Middle frontal gyrus (tissue), 1 donor: ENCODE data around the gene OSBPL7.

Source experiments
- DNase-seq: peaks from one replicate; pipeline ENCODE4 v3.0.0-alpha.2; 2015; ENCODE audit warnings: low spot score; ENCODE audit errors: extremely low spot score

The OSBPL7 gene, protein sequence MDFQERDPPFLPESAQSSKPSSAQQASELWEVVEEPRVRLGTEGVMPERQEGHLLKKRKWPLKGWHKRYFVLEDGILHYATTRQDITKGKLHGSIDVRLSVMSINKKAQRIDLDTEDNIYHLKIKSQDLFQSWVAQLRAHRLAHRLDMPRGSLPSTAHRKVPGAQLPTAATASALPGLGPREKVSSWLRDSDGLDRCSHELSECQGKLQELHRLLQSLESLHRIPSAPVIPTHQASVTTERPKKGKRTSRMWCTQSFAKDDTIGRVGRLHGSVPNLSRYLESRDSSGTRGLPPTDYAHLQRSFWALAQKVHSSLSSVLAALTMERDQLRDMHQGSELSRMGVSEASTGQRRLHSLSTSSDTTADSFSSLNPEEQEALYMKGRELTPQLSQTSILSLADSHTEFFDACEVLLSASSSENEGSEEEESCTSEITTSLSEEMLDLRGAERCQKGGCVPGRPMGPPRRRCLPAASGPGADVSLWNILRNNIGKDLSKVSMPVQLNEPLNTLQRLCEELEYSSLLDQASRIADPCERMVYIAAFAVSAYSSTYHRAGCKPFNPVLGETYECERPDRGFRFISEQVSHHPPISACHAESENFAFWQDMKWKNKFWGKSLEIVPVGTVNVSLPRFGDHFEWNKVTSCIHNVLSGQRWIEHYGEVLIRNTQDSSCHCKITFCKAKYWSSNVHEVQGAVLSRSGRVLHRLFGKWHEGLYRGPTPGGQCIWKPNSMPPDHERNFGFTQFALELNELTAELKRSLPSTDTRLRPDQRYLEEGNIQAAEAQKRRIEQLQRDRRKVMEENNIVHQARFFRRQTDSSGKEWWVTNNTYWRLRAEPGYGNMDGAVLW

DNA sequence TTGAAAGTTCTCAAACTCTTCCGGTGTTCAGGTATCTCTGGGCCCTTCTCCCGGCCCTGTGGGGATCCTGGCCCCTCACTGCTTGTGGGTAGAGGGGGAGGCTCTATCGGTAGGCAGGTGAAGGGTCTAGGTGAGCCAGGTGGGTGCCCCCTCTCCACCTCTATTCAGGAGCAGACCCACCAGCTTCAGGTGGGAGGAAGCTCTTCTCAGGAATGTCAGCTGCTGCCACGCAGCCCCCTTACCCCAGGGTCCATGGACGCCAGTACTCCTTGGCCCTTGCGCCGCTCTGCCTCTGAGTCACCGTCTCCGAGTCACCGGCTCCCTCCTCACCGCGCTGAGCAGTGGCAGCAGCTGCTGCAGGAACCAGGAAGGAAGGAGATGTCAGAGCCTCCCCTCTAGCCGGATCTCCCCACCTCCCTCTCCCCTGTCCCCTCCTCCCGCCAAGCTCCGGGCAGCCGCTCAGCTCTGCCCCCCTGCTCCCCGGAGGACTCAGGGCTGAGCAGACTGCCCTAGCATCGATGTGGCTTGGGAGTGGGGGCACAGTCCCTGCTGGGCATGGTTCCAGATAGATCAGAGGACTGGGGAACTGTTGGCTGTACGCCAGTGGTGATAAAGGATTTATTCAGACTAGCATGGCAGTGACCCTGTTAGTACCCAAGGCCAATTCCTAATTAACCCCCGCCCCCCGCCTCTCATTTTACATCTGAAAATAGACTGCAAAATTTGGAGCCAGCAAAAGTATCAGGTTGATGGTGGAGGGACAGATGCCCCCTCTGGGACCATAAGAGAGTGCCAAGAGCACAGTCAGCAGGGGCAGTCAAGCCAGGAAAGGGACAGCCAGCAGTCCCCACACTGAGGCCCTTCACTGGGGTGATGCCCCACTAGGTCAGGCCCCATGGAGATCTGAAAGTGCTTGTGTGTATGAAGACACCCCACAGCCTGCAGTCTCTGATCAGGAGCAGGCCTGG is at the start of gene OSBPL7:
Gene OSBPL7, minus strand, starts transcription at position 371 of the 968 bp plus-strand sequence. CDS start 1,516 bp downstream, outside the sequence.
- peak; percentile 33 for DNase-seq

DNA sequence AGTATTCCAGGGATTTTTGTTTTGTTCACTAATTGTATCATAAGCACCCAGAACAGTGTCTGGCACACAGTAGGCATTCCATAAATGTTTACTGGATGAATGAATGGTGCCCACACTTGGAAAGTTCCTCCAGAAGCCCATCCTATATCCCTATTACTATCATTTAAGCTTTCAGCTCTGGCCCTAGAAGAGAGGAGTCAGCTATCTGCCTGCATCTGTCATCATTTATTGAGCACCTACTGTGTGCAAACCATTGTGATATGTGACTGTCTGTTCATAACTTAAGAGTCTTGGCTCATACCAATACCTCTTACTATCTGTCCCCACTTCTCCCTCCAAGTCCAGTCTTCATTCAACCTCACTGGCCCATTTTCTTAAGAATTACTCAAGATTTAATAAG is 49.5 kb upstream of the OSBPL7 start:
- DNase-seq = no peak

DNA sequence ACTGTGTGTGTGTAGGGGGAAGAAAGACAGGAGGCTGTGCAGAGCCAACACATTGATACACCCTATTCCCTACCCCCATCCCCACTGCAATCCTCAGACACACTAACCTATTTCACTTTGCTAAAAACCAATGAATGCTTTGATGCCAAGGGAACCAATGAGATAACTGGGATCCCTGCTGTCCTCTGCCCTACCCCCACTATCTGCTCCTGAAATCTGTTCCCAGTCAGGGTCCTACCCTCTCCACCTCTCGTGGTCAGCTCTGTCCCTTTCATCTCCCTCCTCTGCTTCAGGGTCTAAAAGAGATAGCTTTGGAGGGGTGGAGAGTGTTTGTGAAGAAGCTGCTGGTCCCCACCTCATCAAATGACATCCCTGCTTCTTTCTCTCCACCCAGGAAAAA is 48.5 kb upstream of the OSBPL7 start:
- no peak for DNase-seq

DNA sequence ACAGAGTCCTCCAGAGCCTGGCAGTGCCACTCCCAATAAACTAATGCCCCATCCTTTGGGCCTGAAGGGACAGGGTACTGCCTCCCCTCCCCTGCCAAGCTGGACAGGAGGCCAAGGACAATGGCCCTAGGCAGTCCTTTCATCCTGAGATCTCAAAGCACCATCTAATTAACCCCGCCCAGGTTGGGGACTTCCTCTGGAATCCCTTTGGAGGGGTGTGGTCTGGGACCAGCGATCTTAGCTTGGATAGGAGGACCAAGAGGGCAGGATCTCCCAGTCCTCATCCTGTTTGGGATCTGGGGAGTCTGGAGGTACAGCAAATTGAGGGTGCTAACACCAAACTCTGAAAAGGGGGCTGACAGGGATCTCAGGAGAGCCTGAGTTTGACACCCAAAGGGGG is 47.5 kb upstream of the OSBPL7 start:
- no peak for DNase-seq

DNA sequence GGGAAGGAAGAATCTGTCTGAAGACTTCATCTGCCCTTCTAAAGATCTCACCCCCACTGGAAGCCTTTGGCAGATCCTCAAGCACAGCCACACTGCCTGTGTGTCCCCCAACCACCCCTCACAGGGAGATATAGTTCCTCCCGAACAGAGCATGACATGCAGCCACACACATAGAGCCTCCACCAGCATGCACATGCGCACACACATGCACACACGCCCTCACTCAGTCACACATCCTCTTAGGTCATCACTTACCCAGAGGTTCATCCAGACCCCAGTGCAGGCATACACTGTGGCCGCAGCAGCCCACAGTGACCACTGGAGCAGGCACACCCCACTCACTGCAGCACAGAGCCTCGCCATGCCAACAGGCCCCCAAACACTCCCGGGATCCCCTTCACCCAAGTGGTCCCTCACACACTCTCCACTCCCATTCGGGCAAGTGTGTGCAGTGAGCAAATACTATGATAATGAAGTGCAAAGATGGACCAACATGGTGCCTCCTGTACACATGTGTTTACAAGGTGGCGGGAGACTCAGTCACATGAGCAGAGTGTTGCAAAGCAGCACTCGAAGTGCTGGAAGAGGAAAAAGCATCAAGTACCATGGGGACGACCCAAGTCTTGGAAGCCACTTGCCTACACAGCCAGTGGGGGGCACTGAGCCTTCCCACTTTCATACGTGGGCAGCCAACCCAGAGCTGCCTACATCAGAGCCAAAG is 46.4 kb upstream of the OSBPL7 start:
- no peak for DNase-seq

DNA sequence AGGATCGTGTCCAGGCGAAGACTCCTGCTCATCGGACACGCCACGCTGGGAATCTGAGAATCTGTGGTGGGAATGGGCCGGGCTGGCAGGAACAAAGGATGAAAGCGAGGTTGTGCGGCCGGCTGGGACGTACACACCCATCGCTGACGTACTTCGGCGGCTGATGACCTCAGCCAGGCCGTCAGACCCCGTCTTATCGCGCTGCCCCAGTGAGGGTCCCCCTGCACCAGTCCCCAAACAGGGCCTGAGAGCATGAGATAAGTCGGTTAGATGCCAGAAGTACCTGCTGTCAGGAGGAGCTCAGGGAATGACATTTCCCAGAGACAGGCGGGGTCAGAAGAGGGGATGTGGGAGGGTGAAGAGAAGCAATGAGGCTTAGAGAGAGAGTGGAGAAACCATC is 45.3 kb upstream of the OSBPL7 start:
- DNase-seq = no peak

DNA sequence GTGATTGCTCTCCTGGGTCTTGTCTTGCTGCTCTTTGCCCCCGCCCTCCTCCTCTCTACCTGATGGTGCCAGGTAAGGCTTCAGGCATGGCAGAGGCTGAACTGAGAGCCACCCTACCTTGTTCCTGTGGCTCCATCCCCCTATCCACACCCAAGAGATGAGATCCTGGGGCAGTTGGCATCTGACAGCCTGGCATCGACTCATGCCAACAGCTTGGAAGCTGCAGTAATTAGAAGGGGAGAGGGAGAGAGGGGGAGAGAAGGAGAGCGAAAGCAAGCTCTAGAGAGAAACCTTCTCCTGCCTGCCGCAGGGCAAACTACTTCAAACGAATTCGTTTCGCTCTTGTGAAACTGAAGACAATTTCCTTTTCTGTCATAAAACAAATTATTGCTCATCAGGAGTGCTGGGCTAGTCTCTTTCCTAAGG is 43.2 kb upstream of the OSBPL7 start:
- no peak for DNase-seq

DNA sequence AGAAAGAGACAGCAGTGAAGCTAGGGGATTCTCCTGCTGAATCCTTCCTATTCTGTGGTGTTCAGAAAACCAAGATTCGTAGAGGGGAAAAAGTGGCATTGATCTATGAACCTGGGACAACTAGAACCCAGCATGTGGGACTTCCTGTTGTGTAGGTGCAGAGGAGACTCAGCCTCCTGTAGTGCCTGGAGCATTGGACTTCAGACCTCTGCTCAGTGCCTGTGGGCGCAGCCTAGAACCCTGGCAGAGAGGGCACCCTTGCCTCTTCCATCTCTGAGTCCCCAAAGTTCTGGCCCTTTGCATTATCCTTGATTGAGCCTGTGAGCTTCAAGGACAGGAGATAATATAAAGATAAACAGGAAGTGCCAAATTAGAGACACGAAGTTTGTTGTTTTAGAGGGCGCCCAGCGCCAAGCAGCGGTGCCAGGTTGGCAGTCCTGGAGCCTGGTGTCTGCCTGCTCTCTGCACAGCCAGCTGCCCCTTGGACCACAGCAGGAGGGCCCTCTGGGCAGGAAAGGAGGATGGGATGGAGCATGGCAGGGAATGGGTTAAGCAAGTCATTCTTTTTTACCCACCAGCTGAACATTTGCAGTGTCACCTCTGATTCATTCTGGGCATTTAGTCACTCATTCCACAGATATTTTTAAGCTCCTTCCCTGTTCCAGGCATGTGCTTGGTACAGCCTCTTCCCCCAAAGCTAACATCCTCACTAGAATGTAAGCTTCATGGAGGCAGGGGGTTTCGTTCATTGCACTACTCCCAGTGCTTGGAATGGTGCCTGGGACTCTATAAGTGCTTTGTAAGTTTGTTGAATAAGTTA is 41.2 kb upstream of the OSBPL7 start:
- DNase-seq = no peak

DNA sequence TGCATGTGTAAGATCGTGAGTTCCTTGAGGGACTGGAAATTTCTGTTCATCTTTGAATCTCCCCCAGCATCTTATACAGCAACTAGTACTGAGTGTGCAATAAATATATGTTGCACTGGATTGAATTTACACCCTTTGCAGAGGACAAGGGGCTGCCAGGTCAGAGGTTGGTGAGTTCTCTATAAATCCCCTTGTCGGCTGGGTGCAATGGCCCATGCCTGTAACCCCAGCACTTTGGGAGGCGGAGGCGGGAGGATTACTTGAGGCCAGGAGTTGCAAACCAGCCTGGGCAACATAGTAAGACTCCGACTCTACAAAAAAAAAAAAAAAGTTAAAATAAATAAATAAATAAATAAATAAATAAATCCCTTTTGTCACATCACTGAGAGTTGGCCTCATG is 38.8 kb upstream of the OSBPL7 start:
- no peak for DNase-seq

DNA sequence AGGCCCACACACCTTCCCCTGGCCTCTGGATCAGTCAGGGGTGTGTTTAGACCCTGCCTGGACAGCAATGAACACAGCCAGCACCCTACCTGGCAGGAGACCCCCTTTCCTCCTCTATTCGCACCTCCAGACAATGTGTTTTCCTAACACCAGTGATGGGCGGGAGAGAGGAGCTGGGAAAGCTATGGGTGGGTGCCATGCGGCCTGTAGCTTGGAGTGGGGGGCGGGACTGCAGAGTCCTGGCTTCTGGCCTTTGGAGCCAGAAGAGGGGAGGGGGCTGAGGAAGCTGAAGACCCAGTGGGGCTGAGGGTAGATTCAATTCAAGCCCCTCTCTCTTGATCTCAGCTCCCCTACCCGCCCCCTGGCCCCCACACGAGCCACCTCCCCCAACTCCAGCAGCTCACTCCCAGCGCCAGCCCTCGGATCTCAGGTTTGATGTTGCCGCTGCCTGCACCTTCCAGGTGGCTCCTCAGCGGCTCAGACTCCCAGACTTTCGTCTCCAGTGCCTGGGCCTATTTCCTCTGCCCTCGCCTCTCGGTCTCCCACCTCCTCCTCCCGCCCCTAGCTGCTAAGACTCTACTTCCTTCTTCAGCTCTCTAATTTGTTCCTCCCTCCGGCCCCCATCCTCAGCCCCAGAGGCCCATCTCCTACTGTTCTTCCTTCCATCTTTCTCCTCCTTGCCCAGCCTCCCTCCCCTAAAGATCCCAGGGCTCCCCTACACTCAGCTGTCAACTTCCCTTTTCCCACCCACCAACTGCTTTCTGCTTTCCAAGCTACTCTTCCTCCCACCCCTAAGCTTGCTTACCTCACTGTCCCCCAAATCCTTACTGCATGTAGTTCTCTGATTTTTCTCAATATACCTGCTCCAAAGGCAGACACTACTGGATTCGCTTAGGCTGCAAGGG is 36.2 kb upstream of the OSBPL7 start:
- DNase-seq = no peak

DNA sequence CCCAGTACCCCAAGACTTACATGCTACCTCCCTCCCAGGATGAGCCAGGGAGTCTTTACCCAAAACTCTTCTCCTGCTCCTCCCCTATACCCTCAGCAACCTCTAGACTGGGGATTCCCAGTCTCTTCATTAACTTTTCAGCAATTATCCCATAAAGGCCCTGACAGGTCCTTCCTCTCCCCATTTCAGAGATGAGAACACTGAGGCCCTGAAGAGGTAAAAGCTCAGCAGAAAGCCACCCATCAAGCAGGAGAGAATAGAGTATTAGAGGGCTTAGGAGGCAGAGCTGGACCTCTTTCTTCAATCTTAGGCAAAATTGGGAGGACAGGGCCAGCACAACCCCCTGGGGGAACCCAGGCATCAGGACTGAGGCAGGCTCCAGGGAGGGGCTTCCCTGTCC is 35.2 kb upstream of the OSBPL7 start:
- no peak for DNase-seq

DNA sequence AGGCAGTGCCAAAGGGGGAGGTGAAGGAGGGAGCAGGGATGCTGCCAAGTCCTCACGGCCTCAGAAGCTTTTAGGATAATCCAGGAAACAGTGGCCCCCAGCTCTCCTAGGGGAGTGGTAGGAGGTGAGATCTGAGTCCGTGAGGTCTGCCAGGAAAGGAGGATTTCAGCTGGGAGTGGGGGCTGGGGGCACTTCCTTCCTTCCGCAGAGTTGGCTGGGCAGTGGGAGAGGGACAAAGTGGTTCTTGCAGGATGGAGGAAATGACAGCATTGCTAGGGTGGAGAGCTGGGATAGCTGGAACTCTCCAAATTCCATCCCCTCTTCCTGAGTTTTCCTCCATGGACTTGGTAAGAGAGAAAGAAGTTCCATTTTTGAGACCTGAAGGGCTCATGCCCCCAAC is 34.1 kb upstream of the OSBPL7 start:
- no peak for DNase-seq

DNA sequence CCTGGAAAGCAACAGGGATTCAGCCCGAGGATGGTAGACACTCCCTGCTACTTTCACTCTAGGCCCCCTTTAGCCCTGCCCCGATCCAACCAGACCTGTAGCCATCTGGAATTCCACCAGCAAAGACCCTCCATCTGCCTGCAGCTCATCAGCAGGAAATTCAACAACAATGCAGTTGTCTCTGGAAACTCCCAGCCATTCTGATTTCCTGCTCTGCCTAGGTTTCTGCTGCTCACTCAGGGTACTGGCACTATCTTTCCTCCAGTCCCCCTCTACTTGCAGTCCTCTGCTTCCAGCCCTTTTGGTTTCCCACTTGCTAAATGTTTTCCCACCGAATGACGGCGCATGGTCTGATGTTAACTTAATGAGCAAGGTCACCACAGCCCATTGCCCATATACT is 32.0 kb upstream of the OSBPL7 start:
- no peak for DNase-seq

DNA sequence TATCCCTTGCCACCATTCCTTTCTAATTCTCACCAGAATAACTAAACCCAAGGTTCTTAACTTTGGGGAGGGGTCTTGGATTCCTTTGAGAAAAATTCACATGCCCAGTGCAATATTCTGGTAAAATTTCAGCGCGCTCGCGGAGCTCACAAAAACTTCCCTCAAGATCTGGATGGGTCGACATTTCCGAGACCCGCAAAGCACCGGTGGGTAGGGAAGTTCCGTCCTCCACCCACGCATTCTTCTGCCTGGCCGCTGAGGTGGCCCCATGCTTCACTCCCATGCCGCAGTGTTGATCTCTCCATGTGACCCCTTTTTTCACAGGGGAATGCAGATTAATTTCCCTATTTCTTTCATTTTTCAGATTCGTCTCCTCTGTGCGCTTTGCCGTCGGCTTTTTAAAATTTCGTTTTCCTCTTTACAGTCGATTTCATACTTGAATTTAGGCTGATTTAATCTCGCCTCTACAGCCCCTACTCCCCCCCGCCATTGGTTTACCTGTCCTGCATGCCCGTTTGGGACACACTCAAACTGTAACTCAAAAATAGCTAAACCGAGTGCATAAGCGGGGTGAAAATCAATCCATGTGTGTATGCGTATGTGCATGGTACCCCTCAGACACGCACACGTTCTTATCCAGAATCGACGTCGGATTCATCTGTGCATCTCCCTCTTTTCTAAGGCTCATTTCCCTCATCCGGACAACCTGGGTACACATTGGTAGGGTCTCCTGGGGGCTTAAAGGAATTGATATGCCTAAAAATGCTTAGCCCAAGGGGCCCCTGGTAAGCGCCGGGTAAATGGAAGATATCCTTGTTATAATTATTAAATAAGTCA is 30.7 kb upstream of the OSBPL7 start:
- DNase-seq = no peak

DNA sequence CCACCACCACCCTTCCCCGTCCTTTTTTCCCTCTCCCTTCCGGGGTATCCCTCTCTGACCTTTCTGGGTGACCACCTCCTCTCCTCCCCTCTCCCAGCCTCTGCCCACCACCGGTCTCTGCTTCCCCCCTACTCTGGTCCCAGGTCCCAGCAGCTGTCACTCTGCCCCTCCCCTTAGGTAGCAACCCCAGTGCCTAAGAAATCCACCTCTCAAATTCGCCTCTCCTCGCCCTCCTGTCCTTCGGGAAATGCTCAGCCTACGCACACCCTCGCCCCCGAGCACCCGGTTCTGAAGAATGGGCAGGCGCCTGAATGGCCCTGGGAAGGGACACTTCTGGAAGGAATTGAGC is 30.1 kb upstream of the OSBPL7 start:
- no peak for DNase-seq

DNA sequence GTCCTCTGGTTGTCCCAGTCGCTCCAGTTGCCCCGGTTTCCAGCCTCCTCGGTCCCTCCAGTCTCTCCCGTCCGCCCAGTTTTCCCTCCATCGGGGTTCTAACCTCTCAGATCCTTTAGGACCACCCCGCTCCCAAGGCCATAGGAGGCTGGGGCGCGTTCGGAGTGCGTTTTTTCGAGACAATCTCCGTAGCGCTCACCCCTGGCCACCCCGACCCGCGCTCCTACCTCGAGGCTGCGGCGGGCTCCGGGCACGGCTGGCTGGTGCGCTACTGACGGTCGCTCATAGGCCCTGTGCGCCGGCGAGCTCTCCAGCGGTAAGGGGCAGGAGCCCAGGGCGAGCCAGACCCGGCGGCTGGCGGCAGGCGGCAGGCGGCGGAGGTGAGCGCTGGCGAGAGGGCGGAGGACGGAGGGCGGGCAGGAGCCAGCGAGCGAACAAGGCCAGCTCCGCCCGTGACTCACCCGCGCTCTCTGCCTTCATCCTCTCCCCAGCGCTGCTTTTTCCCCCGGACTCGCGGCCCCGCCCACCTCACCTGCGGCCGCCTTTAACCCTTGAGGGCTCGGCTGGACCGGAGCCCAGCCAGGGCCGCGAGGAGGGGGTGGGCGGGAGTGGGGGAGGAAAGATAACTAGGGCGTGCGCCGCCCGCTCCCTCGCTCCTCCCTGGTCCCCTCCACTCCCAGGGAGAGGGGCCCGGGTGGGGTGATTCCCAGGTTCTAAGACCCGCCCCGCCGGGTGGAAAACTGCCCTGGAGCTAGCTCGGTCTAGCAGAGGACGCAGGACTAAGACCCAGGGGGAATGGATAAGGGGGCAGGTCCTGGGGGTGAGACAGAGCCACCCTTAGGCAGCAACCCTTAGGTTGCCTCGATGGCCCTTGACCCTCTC is 29.3 kb upstream of the OSBPL7 start, which contains the start of gene SP6:
Gene SP6, minus strand, starts transcription at position 472 of the 882 bp plus-strand sequence. CDS start 2,734 bp downstream, outside the sequence.
- no peak for DNase-seq

DNA sequence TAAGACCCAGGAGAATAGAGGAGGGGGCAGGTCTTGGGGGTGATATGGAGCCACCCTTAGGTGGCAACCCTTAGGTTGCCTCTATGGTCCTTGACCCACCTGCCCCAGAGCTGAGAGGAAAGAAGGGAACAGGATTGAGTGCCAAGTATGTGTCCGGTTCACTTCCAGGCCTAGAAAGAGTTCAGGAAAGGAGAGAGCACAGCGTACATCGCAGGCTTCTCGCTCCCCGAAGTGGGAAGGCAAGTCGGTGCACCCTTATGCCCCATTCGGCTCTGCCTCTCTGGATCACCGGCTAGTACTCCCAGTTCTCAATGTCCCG is 28.7 kb upstream of the OSBPL7 start:
- no peak for DNase-seq
